ENCODE results near the gene ACOX1. TPM values are rescaled to one million over a fixed set of nuclear protein-coding genes. Genes with fewer than 3 reads are reported as not detected.

Gene ACOX1
- 10 to 100 TPM; 30.8 to 34.4 (median 32.4) TPM for polyA plus RNA-seq (ENCODE audit: insufficient read length in 4 of 4)

DNA sequence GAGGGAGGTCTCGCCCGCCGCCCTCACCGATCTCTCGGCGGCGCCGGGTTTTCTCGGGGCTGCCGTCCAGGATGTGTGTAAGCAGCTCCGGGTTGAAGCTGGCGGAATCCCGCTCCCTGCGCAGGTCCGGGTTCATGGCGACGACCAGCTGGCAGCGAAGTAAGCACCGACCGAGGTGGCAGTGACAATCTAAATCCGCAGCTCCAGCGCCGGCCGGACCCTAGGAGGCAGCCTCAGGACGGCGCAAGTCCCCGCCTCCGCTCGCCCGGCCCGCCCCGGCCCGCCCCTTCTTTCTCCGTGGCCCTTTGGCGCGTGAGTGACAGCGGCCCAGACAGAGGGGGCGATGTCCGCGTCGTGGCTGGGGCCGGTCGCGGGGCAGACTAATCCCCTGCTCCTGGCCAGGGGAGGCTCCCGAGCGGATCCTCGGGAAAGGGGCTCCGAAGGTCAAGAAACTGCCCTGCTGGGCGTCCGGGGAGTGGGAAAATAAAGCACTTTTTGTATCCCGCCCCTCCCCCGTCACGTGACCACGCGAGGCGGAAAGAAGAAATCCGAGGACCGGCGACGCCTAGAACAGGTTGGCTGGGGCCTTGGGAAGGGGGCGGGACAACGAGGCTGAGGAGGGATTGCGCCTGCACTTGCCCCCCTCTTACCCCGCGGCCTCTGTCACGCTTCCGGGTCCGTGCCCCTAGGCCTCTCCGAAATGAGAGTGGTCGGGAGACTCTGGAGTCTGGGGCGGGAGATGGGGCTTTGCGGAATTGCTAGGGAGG lies at the start of gene ACOX1, which contains the start of gene TEN1:
Gene ACOX1, minus strand, starts transcription at position 229 of the 767 bp plus-strand sequence. Its CDS starts 93 bp downstream, at position 136.
Gene TEN1, plus strand, starts transcription at position 303 of the 767 bp plus-strand sequence. CDS start 6,953 bp downstream, outside the sequence.
- DNase-seq (ENCODE audit: low read depth in 4 of 4, low spot score in 3 of 4) = peak; percentile 94 to 97 (median 96)

DNA sequence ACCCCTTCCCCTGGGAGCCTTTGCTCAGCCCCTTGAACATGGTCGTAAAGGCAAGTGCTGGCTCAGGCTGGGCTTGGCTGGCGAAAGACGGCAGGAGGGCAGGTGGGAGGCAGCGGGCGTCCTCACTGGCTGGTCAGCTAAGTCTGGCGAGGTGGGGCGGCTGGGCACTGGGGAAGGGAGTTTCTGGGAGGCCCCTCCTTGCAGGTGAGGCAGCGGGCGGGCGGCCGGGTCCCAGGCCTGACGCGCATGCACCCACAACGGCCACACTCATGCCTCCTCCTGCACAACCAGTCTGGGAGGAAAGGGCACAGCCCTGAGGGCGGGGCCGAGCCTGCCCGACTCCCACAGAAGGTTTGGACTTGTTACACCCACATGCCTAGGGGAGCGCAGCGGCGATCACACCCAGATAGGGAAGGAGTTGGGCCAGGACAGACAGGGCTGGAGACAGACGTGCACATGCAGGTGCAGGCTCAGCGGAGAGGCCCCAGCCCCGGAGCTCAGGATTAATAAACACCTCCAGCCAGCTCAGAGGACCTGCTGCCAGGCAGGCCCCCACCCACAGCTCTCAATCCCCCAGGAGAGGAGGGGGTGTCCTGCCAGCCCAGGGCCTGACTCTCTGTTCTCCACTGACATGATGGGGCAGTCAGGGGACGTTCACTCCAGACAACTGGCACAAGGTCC lies 48.3 kb upstream of the ACOX1 start, which contains the start of gene EVPL:
Gene EVPL, minus strand, starts transcription at position 148 of the 681 bp plus-strand sequence. Its CDS starts 108 bp downstream, at position 40.
- peak in 1 of 4 donors; percentile 49 for DNase-seq (ENCODE audit: low read depth in 4 of 4, low spot score in 3 of 4)

DNA sequence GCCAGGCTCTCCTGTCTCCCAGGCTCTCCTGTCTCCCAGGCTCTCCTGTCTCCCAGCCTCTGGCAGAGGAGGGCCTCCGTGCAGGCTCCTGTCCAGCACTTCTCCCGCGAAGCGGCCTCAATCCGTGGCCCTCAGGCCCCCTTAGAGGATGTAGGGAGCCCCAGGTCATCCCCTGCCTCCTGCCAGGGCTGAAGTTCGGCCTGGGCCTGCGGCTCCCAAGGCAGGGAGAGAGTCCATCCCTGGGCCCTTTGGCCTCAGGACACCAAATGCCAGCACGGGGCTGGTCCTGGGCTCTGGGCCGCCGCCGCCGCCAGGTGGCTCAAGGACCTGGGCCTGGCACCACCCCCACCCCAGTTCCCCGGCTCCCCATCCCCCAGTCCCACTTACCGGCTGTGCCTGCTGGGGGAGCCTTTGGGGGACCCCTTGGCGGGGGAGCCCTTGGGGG lies 47.8 kb upstream of the ACOX1 start:
- DNase-seq (ENCODE audit: low read depth in 4 of 4, low spot score in 3 of 4) = no peak

DNA sequence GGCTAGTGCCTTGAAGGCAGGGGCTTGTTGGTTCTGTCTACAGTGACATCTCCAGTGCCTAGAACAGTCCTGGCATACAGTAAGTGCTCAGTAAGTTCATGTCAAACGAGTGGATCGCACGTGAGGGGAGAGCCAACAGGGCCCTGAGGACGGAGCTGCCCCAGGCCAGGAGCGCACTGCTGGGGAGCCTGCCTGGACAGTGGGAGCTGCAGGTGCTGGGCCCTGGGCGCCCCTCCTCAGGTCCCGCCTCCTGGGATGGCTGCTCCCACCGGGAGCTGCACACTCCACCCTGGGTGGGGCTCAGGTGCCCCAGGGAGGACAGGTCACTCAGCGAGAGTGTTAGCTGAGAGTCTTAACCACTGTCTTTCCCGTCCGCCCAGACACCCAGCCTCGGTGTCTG lies 46.3 kb upstream of the ACOX1 start:
- no peak for DNase-seq (ENCODE audit: low read depth in 4 of 4, low spot score in 3 of 4)

DNA sequence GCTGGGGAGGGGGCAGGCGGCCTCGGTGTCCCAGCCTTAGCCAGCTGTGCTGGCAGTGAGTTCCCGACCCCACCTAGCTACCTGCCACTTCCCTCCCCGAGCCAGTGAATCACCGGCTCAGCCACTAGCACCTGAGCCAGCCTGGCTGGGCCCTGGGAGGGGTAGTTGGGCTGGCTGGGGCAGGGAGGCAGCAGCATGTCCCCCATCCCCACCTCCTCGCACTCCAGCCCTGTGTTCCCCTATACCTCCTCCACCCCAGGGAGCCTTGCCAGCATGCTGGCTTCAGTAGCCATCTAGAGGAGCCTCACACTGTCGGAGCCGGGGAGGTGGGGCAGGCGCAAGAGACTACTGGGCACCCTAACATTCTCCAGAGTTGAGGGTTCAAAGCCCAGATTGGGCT lies 45.4 kb upstream of the ACOX1 start:
- no peak for DNase-seq (ENCODE audit: low read depth in 4 of 4, low spot score in 3 of 4)

DNA sequence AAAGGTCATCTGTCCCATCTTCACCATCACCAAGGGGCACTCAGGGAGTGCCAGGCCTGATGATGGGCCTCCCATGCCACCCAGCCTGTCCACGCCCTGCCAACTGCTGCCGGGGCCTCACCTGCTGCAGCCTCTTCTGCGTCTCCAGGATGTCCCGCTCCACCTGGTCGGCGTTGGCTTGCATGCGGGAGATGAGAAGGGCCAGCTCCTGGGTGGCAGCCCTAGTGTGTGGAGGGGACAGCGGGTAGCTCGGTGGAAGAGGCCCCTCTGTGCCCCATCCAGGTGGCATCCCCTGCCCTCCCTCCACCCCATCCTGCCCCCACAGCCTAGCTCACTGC lies 44.9 kb upstream of the ACOX1 start:
- DNase-seq (ENCODE audit: low read depth in 4 of 4, low spot score in 3 of 4) = no peak

DNA sequence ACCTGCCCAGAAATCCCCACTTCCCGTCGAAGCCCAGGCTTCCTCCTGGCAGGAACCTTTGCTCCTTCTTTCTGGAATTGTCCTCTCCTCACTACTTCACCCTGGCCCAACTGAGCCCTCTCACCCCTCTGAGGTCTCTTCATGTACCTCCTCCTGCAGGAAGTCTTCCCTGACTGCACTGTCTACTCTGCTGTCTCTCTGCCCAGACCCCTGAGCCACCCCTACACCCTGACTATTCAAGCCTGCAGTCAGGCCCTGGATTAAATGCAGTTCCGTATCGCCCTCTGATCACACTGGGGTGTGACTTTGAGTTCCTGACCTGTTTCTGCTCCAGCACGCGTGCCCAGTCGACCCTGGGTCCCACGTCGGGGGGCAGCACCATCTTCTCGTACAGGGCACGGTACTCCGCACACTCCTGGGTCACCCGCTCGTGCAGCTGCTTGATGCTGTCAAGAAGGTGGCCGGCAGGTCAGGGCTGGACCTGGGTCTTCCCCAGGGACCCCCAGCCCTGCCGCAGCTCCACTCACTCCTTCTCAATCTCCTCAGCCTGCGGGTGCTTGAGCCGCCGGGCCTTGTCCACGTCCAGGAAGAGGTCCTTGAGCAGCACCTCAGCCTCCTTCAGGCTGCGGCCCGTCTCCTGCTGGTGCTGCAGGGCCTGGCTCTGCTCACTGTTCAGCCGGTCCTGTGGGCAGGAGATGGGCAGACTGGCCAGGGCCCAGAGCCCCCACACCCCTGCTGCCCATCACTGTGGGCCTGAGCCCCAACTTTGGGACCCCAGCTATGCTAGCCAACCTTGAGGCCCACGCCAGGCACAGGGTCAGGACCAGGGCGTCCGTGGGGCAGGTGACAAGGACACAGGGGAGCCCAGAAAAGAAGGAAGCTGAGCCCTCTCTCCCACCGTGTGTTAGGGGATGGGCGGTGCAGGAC lies 44.3 kb upstream of the ACOX1 start:
- DNase-seq (ENCODE audit: low read depth in 4 of 4, low spot score in 3 of 4) = no peak

DNA sequence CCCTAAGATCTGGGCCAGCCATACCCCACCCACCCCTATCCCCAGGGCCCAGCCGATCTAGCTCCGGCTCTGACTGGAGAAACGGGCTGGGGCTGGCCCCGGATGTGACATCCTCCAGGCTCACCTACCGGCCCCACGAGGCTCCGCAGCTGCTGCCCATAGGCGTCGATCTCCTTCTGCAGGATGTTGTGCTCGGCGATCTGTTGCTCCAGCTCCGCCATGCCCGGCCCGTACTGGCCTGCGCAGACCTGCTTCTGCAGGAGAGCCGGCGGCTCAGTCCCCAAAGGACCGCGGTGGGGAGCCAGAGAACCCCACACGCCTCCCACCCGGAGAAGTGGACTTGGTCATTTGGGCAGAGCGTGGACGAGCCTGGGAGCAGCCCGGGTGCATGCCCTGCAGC lies 43.3 kb upstream of the ACOX1 start:
- no peak for DNase-seq (ENCODE audit: low read depth in 4 of 4, low spot score in 3 of 4)

DNA sequence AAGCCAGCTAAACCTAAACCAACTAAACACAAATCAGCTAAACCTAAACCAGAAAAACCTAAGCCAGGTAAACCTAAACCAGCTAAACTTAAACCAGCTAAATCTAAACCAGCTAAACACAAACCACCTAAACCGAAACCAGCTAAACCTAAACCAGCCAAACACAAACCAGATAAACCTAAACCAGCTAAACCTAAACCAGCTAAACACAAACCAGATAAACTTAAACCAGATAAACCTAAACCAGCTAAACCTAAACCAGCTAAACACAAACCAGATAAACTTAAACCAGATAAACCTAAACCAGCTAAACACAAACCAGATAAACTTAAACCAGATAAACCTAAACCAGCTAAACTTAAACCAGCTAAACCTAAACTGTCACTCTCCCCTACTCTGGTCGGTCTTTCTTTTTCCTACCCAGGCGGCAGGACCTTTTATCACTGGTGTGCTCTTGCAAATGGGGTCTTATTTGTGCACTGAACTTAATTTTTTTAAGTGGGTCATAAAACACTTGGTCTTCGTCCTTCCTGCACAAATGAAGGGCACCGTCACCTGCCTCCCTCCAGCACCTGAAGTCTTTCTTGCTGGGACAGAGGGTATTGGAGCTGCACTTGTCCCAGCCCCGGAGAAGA lies 41.0 kb upstream of the ACOX1 start:
- DNase-seq (ENCODE audit: low read depth in 4 of 4, low spot score in 3 of 4) = no peak

DNA sequence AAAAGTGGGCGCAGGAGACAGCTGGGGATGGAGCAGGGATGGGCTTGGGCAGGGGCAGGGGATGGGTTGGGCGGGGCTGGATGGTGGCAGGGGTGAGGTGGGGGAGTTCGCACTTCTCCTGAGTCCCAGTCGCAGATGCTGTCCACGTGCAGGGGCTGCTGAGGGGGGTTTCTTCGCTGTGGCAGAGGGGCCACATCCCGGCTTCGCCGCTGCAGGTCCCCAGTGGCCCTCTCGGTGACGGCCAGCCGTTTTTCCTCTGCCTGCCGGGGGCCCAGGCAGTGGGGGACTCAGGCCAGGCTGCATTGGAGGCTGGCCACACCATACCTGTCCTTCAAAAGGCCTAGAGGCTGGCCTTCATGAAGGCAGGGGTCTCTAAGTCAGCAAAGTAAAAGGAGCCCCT lies 39.8 kb upstream of the ACOX1 start:
- DNase-seq (ENCODE audit: low read depth in 4 of 4, low spot score in 3 of 4) = no peak

DNA sequence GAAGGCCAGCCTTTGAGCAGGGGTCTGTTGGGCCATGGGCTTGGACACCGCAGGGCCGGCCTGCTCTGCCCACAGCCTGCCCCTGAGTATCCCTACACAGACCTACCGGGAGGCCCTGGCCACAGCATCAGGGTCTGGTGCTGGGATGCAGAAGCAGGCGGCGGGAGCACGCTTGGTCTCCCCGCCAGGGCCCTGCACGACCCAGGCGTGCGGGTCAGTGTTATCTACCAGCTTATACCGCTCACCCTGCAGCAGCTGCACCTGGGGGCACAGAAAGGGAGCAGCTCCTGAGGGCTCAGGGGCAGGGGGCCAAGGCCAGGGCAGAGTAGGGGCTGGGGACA lies 39.3 kb upstream of the ACOX1 start:
- DNase-seq (ENCODE audit: low read depth in 4 of 4, low spot score in 3 of 4) = no peak

DNA sequence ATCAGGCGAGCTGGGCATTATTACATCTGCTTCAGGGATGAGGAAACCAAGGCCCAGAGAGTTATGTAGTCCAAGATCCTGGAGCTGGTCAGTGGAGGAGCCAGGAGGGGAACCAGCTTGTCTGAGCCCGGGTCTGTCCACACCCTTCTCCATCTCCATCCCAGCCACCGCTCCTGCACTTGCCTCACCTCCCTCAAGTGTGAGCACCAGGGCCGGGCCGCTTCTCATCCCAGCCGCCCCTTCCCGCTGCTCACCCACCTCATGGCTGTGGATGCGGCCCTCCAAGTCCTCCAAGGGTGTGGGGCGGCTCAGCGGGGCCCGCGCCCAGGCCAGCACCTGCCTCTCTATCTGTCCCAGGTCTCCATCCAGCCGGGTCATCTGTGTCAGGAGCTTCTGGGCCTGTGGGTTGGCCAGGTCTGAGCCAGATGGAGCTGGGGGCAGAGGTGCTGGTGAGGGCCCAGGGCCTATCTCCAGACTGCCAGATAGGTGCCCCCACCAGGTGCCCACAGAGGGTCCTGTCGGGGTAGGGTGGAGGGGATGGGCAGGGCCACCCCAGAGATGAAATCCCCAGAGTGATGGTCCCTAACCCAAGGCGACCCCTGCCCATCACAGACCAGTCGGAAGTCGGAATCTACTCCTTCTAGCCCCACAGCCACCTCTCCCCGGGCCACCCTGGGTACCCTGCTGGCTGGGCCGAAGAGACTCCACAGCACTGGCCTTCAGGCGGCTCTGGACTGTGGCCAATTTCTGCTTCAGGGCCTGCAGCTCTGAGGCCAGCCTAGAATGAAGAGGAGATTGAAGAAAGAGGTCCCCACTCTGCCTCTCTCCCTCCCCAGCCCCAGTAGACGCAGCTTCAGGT lies 38.7 kb upstream of the ACOX1 start:
- no peak for DNase-seq (ENCODE audit: low read depth in 4 of 4, low spot score in 3 of 4)

DNA sequence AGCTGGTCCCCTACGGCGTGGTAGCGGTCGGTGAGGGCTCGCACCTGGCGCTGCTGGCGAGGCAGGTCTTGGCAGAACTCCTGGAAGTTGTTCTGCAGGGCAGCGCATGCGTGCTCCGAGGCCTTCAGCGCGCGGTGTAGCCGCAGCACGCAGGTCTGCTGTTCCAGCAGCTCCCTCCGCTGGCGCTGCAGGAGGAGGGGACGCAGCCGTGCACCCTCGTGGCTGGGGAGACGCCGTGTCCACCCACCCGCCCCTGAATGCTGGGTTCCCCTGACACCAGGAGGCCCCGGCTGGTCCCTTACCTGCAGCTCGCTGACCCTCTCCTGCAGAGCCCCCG lies 35.9 kb upstream of the ACOX1 start:
- no peak for DNase-seq (ENCODE audit: low read depth in 4 of 4, low spot score in 3 of 4)

DNA sequence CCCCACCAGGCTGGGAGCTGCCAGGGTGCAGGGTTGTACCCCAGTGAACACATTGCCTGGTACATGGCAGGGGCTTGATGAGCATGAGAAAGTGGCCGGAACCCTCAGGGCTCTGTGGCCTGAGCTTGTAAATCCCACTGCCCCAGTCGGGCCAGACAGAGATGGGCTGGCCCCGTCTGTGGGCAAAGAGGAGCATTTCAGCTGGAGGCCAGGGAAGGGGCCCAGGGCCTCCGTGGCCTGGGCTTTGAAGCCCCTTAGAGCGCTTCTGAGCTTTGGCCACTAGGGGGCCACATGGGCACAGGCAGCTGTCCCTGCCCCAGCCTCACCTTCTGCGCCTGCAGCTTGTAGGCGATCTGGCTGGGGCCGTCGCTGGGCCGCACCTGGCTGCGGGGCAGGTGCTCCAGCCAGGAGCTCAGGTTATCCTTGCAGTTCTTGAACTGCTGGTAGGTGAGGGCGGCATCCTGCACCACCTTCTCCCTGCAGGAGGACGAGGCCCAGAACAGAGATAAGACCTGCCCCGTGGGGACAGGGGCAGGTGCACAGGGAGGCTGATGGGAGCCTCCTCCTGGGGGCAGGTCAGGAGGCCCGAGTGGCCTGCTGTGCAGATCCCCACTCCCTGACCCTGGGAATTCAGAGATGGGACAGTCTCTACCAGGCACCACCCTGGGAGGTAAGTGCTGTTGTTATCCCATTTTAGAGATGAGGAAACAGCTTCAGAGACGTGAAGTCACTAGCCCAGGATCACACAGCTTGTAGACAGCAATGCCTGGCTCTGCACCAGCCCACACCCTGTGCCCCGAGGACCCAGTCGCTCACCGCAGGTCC lies 35.3 kb upstream of the ACOX1 start:
- DNase-seq (ENCODE audit: low read depth in 4 of 4, low spot score in 3 of 4) = no peak

DNA sequence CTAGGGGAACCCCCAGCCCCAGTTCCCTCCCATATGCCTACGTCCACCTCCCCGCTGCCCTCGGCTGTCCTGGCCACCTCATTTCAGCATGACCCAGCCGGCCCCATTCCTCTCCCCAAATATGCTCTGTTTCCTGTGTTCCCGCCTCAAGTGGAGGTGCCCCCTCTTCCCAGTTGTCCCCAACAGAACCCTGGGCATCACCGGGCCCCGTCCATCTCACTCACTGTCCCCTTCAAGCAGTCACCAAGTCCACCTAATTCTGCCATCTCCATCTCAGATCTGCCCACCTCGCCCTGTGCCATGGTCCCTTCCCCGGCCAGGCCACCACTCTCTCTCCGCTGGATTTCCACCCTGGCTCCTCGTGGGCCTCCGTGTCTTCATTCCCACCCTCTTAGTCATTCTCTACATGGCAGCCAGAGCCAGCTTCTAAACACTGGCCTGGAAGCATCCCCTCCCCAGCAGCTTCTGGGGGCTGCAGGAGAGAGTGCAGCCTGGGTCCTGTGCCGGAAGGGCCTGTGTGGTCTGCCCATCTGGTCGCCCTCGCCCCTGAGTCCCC lies 34.5 kb upstream of the ACOX1 start:
- no peak for DNase-seq (ENCODE audit: low read depth in 4 of 4, low spot score in 3 of 4)

DNA sequence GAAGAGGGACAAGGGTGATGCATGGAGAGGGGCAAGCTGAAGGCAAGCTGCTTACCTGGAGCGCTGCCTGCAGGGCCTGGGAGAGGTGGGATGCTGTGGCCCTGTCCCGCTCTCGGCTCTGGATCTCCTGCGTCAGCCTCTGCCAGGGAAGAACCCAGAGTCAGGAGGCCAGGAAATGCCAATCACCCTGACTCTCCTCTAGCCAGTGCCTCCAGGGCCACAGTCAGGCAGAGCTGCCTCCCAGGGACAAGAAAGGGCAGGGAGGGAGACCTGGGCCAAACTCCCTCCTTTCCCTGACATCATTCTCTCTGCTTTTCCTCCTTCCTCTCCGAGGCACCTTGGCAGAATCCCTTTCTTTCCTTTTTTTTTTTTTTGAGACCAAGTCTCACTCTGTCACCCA lies 33.0 kb upstream of the ACOX1 start:
- no peak for DNase-seq (ENCODE audit: low read depth in 4 of 4, low spot score in 3 of 4)

DNA sequence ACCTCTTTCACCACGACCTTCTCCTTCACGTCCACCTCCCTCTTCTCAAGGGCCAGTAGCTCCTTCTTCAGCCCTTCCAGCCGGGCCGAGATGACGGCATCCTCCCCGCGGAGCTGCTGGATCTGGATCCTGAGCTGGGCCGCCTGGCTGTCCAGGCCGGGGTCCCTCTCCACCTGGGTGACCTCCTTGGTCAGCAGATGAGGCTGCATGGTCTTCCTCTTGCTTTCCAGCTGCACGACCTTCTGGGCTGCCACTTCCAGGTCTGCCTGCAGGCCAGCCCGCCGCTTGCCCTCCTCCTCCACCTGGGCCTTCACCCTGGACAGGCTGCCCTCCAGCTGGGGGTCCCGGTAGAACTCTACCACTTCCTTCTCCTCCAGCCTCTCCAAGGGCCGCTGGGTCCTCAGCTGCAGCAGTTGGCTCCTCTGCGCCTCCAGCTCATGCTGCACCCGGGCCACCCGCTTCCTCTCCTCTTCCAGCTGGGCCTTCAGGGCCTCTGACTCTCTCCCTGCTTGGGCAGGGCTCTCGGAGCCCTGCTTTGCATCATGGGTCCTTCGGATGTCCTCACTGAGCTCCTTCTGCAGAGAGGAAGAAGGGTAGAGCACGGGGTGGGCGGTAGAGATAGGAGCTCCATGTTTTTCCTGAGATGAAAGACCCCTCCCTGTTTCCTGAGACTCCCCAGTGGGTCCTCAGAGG lies 31.1 kb upstream of the ACOX1 start:
- no peak for DNase-seq (ENCODE audit: low read depth in 4 of 4, low spot score in 3 of 4)

DNA sequence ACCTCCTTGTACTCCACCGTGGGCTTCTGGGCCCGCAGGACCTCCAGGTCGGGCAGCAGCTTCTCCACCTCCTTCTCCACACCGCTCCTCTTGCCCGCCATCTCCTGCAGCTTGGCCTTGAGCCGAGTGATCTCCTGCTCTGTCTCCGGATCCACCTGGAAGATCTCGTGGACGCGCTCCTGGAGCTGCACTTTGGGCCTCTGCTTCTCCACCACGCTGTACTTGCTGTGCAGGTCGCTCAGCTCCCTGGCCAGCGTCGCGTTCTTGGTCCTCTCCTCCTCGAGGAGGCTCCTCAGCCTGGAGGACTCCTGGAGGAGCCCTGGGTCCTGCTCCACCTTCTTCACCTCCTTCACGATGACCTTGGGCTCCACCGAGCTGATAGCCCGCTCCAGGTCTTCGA lies 30.5 kb upstream of the ACOX1 start:
- no peak for DNase-seq (ENCODE audit: low read depth in 4 of 4, low spot score in 3 of 4)

Data from right renal pelvis (tissue), 4 donors.